Smooth muscle cell (in vitro differentiated cells): ENCODE data around the gene PATJ. TPM values are rescaled to one million over a fixed set of nuclear protein-coding genes. Genes with fewer than 3 reads are reported as not detected.
"Not testable (repeated sequence)": the region's sequence is repeated elsewhere in the genome, so short reads cannot be mapped to it uniquely, and the experiment has no call there.

Experiments used
- DNase-seq: peaks from one replicate; lab custom pipeline; 2025; ENCODE audit not compliant: unreplicated experiment; lab: John Stamatoyannopoulos, UW
- H2AFZ ChIP-seq: fragments of 200-600 bp; sonication (generic); 2 replicates; pipeline ENCODE4 v1.6.0; 2016; ENCODE audit warnings: antibody characterized with exemption, low read depth, mild to moderate bottlenecking
- H3F3A ChIP-seq: fragments of 200-600 bp; sonication (generic); 2 replicates; pipeline ENCODE4 v1.6.0; 2017; ENCODE audit warnings: antibody characterized with exemption, low read depth
- H3K27ac ChIP-seq: fragments of 200-600 bp; sonication (generic); 2 replicates; pipeline ENCODE4 v1.5.1; 2016; ENCODE audit warnings: low read depth, mild to moderate bottlenecking
- H3K27me3 ChIP-seq: fragments of 200-600 bp; sonication (generic); 2 replicates; pipeline ENCODE4 v1.6.1; 2016; ENCODE audit warnings: low read depth, mild to moderate bottlenecking
- H3K36me3 ChIP-seq: fragments of 200-600 bp; sonication (generic); 2 replicates; pipeline ENCODE4 v1.5.1; 2016; ENCODE audit warnings: low read depth
- H3K4me1 ChIP-seq: fragments of 200-600 bp; sonication (generic); 2 replicates; pipeline ENCODE4 v1.5.1; 2016; ENCODE audit warnings: low read depth
- H3K4me2 ChIP-seq: fragments of 200-600 bp; sonication (generic); 2 replicates; pipeline ENCODE4 v1.6.0; 2016; ENCODE audit warnings: mild to moderate bottlenecking
- H3K4me3 ChIP-seq: fragments of 200-600 bp; sonication (generic); 2 replicates; pipeline ENCODE4 v1.5.1; 2016; ENCODE audit warnings: mild to moderate bottlenecking
- H3K79me2 ChIP-seq: fragments of 200-600 bp; sonication (generic); 2 replicates; pipeline ENCODE4 v1.6.0; 2016; ENCODE audit warnings: low read depth, mild to moderate bottlenecking
- H3K9ac ChIP-seq: fragments of 200-600 bp; sonication (generic); 2 replicates; pipeline ENCODE4 v1.6.0; 2016; ENCODE audit warnings: low read depth
- H3K9me3 ChIP-seq: fragments of 200-600 bp; sonication (generic); replicated peaks from 2 replicates; pipeline ENCODE4 v1.5.1; 2016; ENCODE audit warnings: low read depth
- H4K20me1 ChIP-seq: fragments of 200-600 bp; sonication (generic); 2 replicates; pipeline ENCODE4 v1.6.0; 2016; ENCODE audit warnings: low read depth
- WGBS: methylation state at CpG from one replicate; pipeline ENCODE4 v1.1.7; 2016; ENCODE audit warnings: low lambda C conversion rate; 5-methylcytosine and 5-hydroxymethylcytosine counted together
- polyA plus RNA-seq: library from polyadenylated mRNA; unstranded; fragments of >200 nt; fragmentation: Nextera tagmentation; extraction: Ambion mirVana; gene quantifications from 2 replicates; pipeline ENCODE4 v1.2.1, GENCODE V29; 2016
- total RNA-seq: library from RNA; depleted of rRNA; stranded (reverse); fragments of >200 nt; gene quantifications from 2 replicates; pipeline ENCODE4 v1.2.3, GENCODE V29; 2014
- TF ChIP-seq, protein P1 (sequence below): fragments of 200-600 bp; sonication (generic); IDR thresholded peaks from 2 replicates; pipeline ENCODE4 v1.5.1; 2017; ENCODE audit warnings: borderline replicate concordance, mild to moderate bottlenecking, antibody characterized with exemption; ENCODE audit not compliant: insufficient read depth, poor library complexity, severe bottlenecking

Gene PATJ
- total and polyA plus RNA-seq, 2 experiments from 2014 or later = 3.5 to 12.3 TPM

DNA sequence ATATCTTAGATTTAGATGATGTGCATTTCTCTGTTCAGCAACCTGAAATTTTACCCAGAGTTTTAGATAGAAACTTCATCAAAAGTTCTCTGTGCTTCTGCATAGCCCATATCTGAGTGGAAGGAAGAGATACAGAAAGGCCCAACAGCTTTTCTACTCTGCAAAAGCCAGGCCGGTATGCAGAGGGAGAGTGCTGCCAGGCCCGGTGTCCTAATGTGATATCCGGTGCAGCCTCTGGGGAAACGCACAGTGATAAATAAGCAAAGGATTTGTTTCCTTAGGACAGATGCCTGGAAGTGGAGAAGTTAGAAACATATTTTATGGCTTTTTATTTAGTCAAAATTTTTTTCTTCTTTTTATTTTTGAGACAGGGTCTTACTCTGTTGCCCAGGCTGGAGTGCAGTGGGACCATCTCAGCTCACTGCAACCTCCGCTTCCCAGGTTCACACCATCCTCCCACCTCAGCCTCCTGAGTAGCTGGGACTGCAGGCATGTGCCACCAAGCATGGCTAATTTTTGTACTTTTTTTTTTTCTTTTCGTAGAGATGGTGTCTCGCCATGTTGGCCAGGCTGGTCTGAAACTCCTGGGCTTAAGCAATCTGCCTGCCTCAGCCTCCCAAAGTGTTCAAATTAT lies 145.8 kb downstream of the PATJ start:
- H3K79me2 ChIP-seq = no peaks in the 10 kb centered on the region
- H2AFZ ChIP-seq = no peak overlapping the region
- DNase-seq = no peak
- no peak overlapping the region for H3K9ac ChIP-seq
- WGBS = 69% methylated on average over 7 of the region's 7 CpGs
- TF ChIP-seq, protein P1, sequence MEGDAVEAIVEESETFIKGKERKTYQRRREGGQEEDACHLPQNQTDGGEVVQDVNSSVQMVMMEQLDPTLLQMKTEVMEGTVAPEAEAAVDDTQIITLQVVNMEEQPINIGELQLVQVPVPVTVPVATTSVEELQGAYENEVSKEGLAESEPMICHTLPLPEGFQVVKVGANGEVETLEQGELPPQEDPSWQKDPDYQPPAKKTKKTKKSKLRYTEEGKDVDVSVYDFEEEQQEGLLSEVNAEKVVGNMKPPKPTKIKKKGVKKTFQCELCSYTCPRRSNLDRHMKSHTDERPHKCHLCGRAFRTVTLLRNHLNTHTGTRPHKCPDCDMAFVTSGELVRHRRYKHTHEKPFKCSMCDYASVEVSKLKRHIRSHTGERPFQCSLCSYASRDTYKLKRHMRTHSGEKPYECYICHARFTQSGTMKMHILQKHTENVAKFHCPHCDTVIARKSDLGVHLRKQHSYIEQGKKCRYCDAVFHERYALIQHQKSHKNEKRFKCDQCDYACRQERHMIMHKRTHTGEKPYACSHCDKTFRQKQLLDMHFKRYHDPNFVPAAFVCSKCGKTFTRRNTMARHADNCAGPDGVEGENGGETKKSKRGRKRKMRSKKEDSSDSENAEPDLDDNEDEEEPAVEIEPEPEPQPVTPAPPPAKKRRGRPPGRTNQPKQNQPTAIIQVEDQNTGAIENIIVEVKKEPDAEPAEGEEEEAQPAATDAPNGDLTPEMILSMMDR = no peak
- H3K4me1 ChIP-seq = no peaks in the 10 kb centered on the region
- no peaks in the 10 kb centered on the region for H3F3A ChIP-seq
- H3K27me3 ChIP-seq = no peaks in the 10 kb centered on the region
- H3K4me3 ChIP-seq = no peak overlapping the region
- no peak overlapping the region for H3K27ac ChIP-seq
- H3K9me3 ChIP-seq = no peaks in the 10 kb centered on the region
- no peak overlapping the region for H3K4me2 ChIP-seq
- no peaks in the 10 kb centered on the region for H3K36me3 ChIP-seq
- no peaks in the 10 kb centered on the region for H4K20me1 ChIP-seq

DNA sequence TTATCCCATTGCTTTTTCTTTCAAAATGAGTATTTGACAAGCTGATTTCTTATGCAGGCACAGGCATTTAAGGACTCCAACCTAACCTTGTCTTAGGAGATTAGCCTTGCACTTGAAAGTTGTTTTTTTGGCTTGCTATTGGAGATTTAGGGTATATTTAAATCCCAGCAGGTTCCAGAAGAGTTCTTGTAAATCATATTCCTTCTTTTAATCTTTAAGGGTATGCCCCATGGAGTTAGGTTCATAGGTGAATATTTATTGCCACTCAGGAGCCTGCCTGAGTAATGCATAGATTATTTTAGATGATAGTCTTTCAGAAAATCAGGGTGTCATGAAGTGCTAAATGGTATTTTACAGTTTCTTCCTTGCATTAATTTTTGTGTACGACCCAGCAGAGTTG lies 146.5 kb downstream of the PATJ start:
- Histone ChIP-seq H3K4me3 (no peak overlapping the region), H3K9ac (no peak overlapping the region), H3F3A (no peaks in the 10 kb centered on the region), H3K9me3 (no peaks in the 10 kb centered on the region), H3K4me1 (no peaks in the 10 kb centered on the region), H4K20me1 (no peaks in the 10 kb centered on the region), H3K4me2 (no peak overlapping the region), H3K27me3 (no peaks in the 10 kb centered on the region), H2AFZ (no peak overlapping the region), H3K27ac (no peak overlapping the region), H3K79me2 (no peaks in the 10 kb centered on the region), H3K36me3 (no peaks in the 10 kb centered on the region)
- TF ChIP-seq, protein P1 = no peak
- 91% methylated on average over 1 of the region's 1 CpG for WGBS
- DNase-seq = no peak

DNA sequence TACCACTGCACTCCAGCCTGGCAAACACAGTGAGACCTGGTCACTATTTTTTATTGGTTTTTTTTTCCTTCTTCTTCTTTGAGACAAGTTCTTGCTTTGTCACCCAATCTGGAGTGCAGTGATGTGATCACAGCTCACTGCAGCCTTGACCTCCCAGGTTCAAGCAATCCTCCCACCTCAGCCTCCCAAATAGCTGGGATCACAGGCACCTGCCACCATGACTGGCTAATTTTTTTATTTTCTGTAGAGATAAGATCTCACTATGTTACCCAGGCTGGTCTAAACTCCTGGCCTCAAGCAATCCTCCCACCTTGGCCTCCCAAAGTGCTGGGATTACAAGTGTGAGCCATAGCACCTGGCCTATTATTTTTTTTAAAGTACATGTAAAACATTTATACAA lies 148.2 kb downstream of the PATJ start:
- H3K4me3 ChIP-seq, H3K9me3 ChIP-seq, H2AFZ ChIP-seq, H3K27me3 ChIP-seq, H3F3A ChIP-seq, H3K79me2 ChIP-seq, H4K20me1 ChIP-seq, H3K4me1 ChIP-seq, H3K27ac ChIP-seq, H3K9ac ChIP-seq, DNase-seq, H3K36me3 ChIP-seq, H3K4me2 ChIP-seq: not testable (repeated sequence)

DNA sequence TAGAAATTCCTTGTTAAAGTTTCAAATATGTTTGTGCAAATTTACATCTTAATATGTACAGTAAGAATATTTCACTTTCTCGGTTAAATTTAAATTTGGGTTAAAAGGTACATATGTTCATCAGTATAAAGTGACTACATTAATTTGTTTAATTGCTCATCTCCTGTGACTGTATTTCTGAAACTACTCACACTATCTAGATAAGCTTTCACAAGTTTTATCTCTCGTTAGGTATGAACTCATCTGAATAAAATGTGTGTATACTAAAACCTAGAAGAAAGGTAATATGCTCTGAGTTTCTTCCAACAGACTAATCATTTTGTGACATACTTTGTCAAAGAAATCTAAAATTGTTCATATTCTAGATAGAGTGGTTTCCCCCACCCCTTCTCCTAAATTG lies 150.7 kb downstream of the PATJ start:
- TF ChIP-seq, protein P1 = no peak
- no peaks in the 10 kb centered on the region for H3K9me3 ChIP-seq

DNA sequence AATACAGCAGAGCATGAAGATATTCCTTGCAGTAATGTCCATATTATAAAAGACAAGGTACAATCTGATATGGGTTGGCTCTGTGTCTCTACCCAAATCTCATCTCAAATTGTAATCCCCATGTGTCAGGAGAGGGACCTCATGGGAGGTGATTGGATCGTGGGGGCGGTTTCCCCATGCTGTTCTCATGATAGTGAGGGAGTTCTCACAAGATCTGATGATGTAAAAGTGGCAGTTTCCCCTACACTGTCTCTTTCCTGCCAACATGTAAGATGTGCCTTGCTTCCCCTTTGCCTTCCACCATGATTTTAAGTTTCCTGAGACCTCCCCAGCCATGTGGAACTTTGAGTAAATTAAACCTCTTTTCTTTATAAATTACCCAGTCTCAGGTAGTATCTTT lies 152.0 kb downstream of the PATJ start:
- not testable (repeated sequence) for H3F3A ChIP-seq, H3K79me2 ChIP-seq, H3K4me3 ChIP-seq, H4K20me1 ChIP-seq, H3K4me2 ChIP-seq, H3K9ac ChIP-seq, DNase-seq, H3K27ac ChIP-seq, H3K27me3 ChIP-seq, H3K36me3 ChIP-seq, H2AFZ ChIP-seq, H3K9me3 ChIP-seq, H3K4me1 ChIP-seq
- WGBS = 98% methylated on average over 2 of the region's 2 CpGs

More for the DNA sequence above, 150.7 kb downstream of the PATJ start:
- Histone ChIP-seq H3K4me1 (no peaks in the 10 kb centered on the region), H4K20me1 (no peaks in the 10 kb centered on the region), H3K4me3 (no peak overlapping the region), H3K4me2 (no peak overlapping the region), H3K27me3 (no peaks in the 10 kb centered on the region), H3K79me2 (no peaks in the 10 kb centered on the region), H3K27ac (no peak overlapping the region), H3K9ac (no peak overlapping the region), H2AFZ (no peak overlapping the region), H3K36me3 (no peaks in the 10 kb centered on the region), H3F3A (no peaks in the 10 kb centered on the region)
- DNase-seq = no peak
- 64% methylated on average over 2 of the region's 2 CpGs for WGBS
